Esophagus muscularis mucosa (tissue), 4 donors: Measurements from ENCODE around the gene DBH. TPM values are rescaled to one million over a fixed set of nuclear protein-coding genes. Genes with fewer than 3 reads are reported as not detected.

Experiments
- DNase-seq: peaks from one replicate; pipeline ENCODE4 v3.0.0-alpha.2; 2017; ENCODE audit errors: extremely low spot score
- H3K27ac ChIP-seq, 4 donors: fragments of 200-600 bp; sonication (generic); replicated peaks in 1 of 4; 1 replicate in 3 of 4; 2 replicates in 1 of 4; pipeline ENCODE4 v1.5.1; 2016 to 2019; ENCODE audit warnings: mild to moderate bottlenecking in 1 of 4
- H3K27me3 ChIP-seq, 4 donors: fragments of 200-600 bp; sonication (generic); one replicate each; pipeline versions ENCODE4 v1.5.1 to v1.6.0; 2016 to 2019
- H3K36me3 ChIP-seq, 4 donors: fragments of 200-600 bp; sonication (generic); one replicate each; pipeline ENCODE4 v1.5.1; 2016 to 2019
- H3K4me1 ChIP-seq, 4 donors: fragments of 200-600 bp; sonication (generic); one replicate each; pipeline ENCODE4 v1.5.1; 2016 to 2019
- H3K4me3 ChIP-seq, 4 donors: fragments of 200-600 bp; sonication (generic); 1 replicate in 2 of 4; 2 replicates in 2 of 4; pipeline ENCODE4 v1.5.1; 2016 to 2019; ENCODE audit warnings: mild to moderate bottlenecking in 4 of 4, moderate library complexity in 1 of 4
- H3K9me3 ChIP-seq, 4 donors: fragments of 200-600 bp; sonication (generic); 1 replicate in 3 of 4; 2 replicates in 1 of 4; pipeline ENCODE4 v1.5.1; 2016 to 2019
- EP300 ChIP-seq: sonication (generic); formaldehyde crosslinking; IDR thresholded peaks from one replicate; pipeline ENCODE4 v1.6.1; 2017; ENCODE audit warnings: antibody characterized with exemption
- POLR2A ChIP-seq: fragments of 450-650 bp; IDR thresholded peaks from one replicate; pipeline ENCODE4 v1.6.1; 2017; ENCODE audit warnings: antibody characterized with exemption, moderate library complexity, mild to moderate bottlenecking, low read depth
- POLR2AphosphoS5 ChIP-seq, 2 donors: sonication (generic); formaldehyde crosslinking; IDR thresholded peaks; one replicate each; pipeline ENCODE4 v1.6.1; 2017; ENCODE audit warnings: antibody characterized with exemption in 2 of 2
- WGBS: methylation state at CpG from one replicate; pipeline ENCODE4 v1.1.5; 2018; 5-methylcytosine and 5-hydroxymethylcytosine counted together
- intact Hi-C: fragments of 100-400 bp; cut with DNase I; formaldehyde crosslinking; loops from one replicate; pipeline ENCODE4 v1.15.1; 2023
- total RNA-seq, 4 donors: library from RNA; depleted of rRNA; stranded (reverse); fragments of >200 nt; gene quantifications; one replicate each; pipeline versions ENCODE4 v1.1.0 to v1.2.1, GENCODE V29; 2016
- TF ChIP-seq, protein P1 (sequence below), 3 experiments: fragments of 200-600 bp in 2 of 3; fragments of 450-650 bp in 1 of 3; sonication (generic) in 2 of 3; IDR thresholded peaks; one replicate each; pipeline ENCODE4 v1.5.1; 2017 to 2019; ENCODE audit warnings: antibody characterized with exemption in 3 of 3, mild to moderate bottlenecking in 2 of 3, moderate library complexity in 1 of 3

Gene DBH
- total RNA-seq, 4 donors from 2014 or later, result 0.06 TPM; not detected in 3

DNA sequence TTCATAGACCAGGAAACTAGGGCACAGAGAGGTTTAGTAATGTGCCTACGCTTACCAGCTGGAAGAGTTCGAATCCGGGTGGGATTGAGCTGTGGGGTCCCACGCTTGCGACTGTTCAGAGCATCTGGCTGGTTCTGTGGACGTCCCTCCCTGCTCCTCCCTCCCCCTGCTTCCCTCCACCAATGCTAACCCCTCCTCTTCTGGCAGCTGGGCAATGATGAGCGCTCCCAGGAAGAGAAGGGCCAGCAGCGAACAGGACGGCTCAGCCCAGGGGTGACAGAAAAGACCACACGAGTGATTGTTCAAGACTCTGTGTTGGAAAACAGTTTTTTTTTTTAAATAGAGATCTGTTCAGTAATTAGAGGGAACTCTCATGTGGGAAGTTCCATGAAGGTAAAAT is 33.9 kb upstream of the DBH start:
- H3K4me3 ChIP-seq, result no peak overlapping the region
- no peaks in the 10 kb centered on the region for H3K4me1 ChIP-seq
- TF ChIP-seq EP300 (no peak), POLR2A (no peak), POLR2AphosphoS5 (IDR thresholded peaks at IDR 0.05) (no peak)
- TF ChIP-seq, protein P1, sequence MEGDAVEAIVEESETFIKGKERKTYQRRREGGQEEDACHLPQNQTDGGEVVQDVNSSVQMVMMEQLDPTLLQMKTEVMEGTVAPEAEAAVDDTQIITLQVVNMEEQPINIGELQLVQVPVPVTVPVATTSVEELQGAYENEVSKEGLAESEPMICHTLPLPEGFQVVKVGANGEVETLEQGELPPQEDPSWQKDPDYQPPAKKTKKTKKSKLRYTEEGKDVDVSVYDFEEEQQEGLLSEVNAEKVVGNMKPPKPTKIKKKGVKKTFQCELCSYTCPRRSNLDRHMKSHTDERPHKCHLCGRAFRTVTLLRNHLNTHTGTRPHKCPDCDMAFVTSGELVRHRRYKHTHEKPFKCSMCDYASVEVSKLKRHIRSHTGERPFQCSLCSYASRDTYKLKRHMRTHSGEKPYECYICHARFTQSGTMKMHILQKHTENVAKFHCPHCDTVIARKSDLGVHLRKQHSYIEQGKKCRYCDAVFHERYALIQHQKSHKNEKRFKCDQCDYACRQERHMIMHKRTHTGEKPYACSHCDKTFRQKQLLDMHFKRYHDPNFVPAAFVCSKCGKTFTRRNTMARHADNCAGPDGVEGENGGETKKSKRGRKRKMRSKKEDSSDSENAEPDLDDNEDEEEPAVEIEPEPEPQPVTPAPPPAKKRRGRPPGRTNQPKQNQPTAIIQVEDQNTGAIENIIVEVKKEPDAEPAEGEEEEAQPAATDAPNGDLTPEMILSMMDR (IDR thresholded peaks at IDR 0.05), result no peak
- H3K36me3 ChIP-seq, result no peaks in the 10 kb centered on the region
- WGBS, result 47% methylated on average over 10 of the region's 10 CpGs
- intact Hi-C loops, result no loop called here
- no peak for DNase-seq
- H3K27ac ChIP-seq, result no peak overlapping the region
- H3K9me3 ChIP-seq, result peaks cover 0 to 18% (median 14%) of the 10 kb centered on the region in 4 donors
- peaks cover 0 to 69% (median 6%) of the 10 kb centered on the region in 4 donors for H3K27me3 ChIP-seq

DNA sequence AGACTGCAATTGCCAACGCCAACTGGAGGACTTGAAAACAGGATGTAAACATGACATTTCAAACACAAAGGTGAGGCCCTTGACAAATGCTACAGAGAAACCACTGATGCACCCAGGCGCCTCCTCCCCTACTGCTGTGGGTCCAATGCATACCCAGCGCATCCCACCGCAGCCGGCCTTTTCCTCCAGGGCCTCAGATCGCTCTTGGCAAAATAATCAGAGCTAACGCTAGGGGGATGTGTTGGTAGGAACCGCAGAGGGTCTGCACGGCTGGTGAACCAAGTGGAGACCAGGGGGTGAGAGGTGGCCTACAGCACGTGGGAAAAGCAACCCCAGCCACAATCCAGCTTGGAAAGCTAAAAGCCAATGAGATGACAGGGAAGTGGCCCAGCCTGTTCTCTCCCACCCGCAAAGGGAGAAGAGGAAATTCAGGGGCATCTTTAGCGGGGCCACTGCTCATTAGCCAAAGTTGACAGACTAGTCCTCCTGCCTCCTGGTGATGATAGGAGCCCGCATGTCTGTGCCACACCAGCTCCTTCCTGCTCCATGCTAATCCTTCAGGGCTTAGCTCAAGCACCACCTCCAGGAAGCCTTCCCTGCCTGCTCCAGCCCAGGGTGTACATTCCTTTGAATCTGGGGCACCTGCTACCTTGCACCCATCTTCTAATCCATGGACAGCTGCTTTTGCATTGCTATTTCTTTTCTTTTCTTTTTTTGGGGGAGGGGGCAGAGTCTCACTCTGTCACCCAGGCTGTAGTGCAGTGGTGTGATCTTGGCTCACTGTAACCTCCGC is 32.8 kb upstream of the DBH start:
- Histone ChIP-seq H3K4me3 (no peak overlapping the region), H3K27me3 (peaks cover 0 to 79% (median 12%) of the 10 kb centered on the region in 4 donors), H3K9me3 (peaks cover 0 to 7% (median 3%) of the 10 kb centered on the region in 4 donors), H3K4me1 (no peaks in the 10 kb centered on the region), H3K36me3 (no peaks in the 10 kb centered on the region), H3K27ac (no peak overlapping the region)
- DNase-seq, result no peak
- WGBS, result 42% methylated on average over 14 of the region's 14 CpGs
- TF ChIP-seq POLR2A, result no peak
- TF ChIP-seq, protein P1 (IDR thresholded peaks at IDR 0.05), result no peak
- no peak for TF ChIP-seq EP300
- no peak for TF ChIP-seq POLR2AphosphoS5 (IDR thresholded peaks at IDR 0.05)
- intact Hi-C loops, result no loop called here

DNA sequence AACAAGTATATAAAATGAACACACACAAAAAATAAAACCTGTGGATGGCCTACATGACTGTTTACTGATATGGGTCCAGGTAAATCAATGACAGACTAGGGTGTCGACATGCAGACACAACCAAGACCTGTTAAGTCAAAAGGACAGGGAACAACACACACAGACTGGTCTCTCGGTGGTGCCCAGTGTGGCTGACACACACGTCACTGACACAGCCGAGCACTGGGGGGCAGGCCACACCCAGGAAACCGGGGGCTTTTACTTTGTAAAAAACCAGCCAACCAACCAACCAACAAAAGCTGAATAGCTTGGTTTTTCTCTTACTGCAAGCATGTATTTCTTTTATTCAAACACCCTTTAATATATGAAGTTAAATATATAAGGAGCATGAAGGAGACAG is 31.9 kb upstream of the DBH start:
- DNase-seq, result no peak
- Histone ChIP-seq H3K27me3 (peaks cover 0 to 88% (median 18%) of the 10 kb centered on the region in 4 donors), H3K36me3 (no peaks in the 10 kb centered on the region), H3K9me3 (no peaks in the 10 kb centered on the region), H3K4me1 (peaks cover 0 to 6% (median 4%) of the 10 kb centered on the region in 4 donors), H3K4me3 (no peak overlapping the region), H3K27ac (no peak overlapping the region)
- 47% methylated on average over 5 of the region's 5 CpGs for WGBS
- intact Hi-C loops, result no loop called here
- TF ChIP-seq EP300, result no peak
- TF ChIP-seq POLR2AphosphoS5 (IDR thresholded peaks at IDR 0.05), result no peak
- TF ChIP-seq, protein P1 (IDR thresholded peaks at IDR 0.05), result no peak
- no peak for TF ChIP-seq POLR2A

DNA sequence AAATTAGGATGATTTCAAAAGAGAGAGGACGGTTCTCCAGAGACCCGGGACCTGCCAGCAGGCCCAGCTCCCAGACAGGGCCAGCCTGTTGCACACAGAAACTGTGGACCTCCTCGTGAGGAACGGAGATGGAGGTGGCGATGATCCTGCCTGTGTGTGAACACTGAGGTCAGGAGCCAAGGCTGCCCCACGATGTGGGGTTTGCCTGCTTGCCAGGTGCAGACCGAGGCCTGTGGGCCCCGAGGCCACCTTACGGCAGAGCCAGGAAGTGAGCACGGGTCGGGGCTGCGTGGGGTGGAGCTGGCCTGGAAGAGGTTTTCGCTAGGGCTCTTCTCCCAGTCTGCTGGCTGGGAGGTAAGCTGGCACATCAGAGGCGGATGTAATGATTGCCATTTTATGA is 31.3 kb upstream of the DBH start:
- TF ChIP-seq EP300 (no peak), POLR2A (no peak), POLR2AphosphoS5 (IDR thresholded peaks at IDR 0.05) (no peak)
- TF ChIP-seq, protein P1 (IDR thresholded peaks at IDR 0.05), result no peak
- 59% methylated on average over 6 of the region's 14 CpGs for WGBS
- Histone ChIP-seq H3K4me3 (no peak overlapping the region), H3K4me1 (peaks cover 0 to 12% (median 4%) of the 10 kb centered on the region in 4 donors), H3K9me3 (no peaks in the 10 kb centered on the region), H3K27ac (no peak overlapping the region), H3K36me3 (no peaks in the 10 kb centered on the region), H3K27me3 (peaks cover 0 to 95% (median 23%) of the 10 kb centered on the region in 4 donors)
- intact Hi-C loops, result no loop called here
- no peak for DNase-seq
